NCI-H2107 (cell line): Measurements from ENCODE around the gene TIGD3.
"Not testable (repeated sequence)": the region's sequence is repeated elsewhere in the genome, so short reads cannot be mapped to it uniquely, and the experiment has no call there.

Experiments
- DNase-seq: peaks from one replicate; lab custom pipeline; 2025; lab: John Stamatoyannopoulos, UW

TIGD3 gene

GRCh38 chr11:65327021-65327420, 27.5 kb upstream of the TIGD3 start:
- DNase-seq = no peak

- no peak for DNase-seq
These were observed 25.1 kb upstream of the TIGD3 start for GRCh38 chr11:65329478-65329877.

- DNase-seq = peak; percentile 69
These were observed 24.6 kb upstream of the TIGD3 start for GRCh38 chr11:65329944-65330403.

- DNase-seq = no peak
These were observed 24.0 kb upstream of the TIGD3 start for GRCh38 chr11:65330544-65330943.

GRCh38 chr11:65332591-65332990, 22.0 kb upstream of the TIGD3 start:
- DNase-seq = not testable (repeated sequence)

- DNase-seq = no peak
These were observed 19.8 kb upstream of the TIGD3 start for GRCh38 chr11:65334696-65335295.

GRCh38 chr11:65338676-65339075, 15.9 kb upstream of the TIGD3 start:
- DNase-seq = no peak

GRCh38 chr11:65340226-65340625, 14.3 kb upstream of the TIGD3 start:
- no peak for DNase-seq

GRCh38 chr11:65341856-65342255, 12.7 kb upstream of the TIGD3 start:
- DNase-seq = no peak

- no peak for DNase-seq
These were observed 3.0 kb upstream of the TIGD3 start for GRCh38 chr11:65351511-65351910.

- no peak for DNase-seq
These were observed 1.8 kb upstream of the TIGD3 start for GRCh38 chr11:65352783-65353182.

- no peak for DNase-seq
These were observed 1.2 kb upstream of the TIGD3 start for GRCh38 chr11:65353376-65353775.

GRCh38 chr11:65353900-65354264, 669 bp upstream of the TIGD3 start:
- no peak for DNase-seq

- peak; percentile 48 for DNase-seq
These were observed 643 bp downstream of the TIGD3 start for GRCh38 chr11:65355013-65355775.

- no peak for DNase-seq
These were observed 1.3 kb downstream of the TIGD3 start for GRCh38 chr11:65355776-65356393.

- DNase-seq = no peak
These were observed 1.9 kb downstream of the TIGD3 start for GRCh38 chr11:65356394-65356972.

GRCh38 chr11:65357856-65358356, 3.4 kb downstream of the TIGD3 start:
- DNase-seq = no peak

- DNase-seq = no peak
These were observed 7.9 kb downstream of the TIGD3 start for GRCh38 chr11:65362320-65362931.

- no peak for DNase-seq
These were observed 8.4 kb downstream of the TIGD3 start for GRCh38 chr11:65362966-65363365.

GRCh38 chr11:65363770-65364169, 9.2 kb downstream of the TIGD3 start:
- no peak for DNase-seq

GRCh38 chr11:65366340-65366773, 11.8 kb downstream of the TIGD3 start:
- peak; percentile 53 for DNase-seq

GRCh38 chr11:65370659-65371049, 16.1 kb downstream of the TIGD3 start:
- DNase-seq = no peak
